Measurements from ENCODE around the gene FAM177A1. TPM values are rescaled to one million over a fixed set of nuclear protein-coding genes. Genes with fewer than 3 reads are reported as not detected.
"Not testable (repeated sequence)": the region's sequence is repeated elsewhere in the genome, so short reads cannot be mapped to it uniquely, and the experiment has no call there.

The FAM177A1 gene
- total and polyA plus RNA-seq, 2 donors (not counting 3 experiments of a cell fraction or from before 2014, with no cell fraction given): 19.9 to 64.1 TPM

DNA sequence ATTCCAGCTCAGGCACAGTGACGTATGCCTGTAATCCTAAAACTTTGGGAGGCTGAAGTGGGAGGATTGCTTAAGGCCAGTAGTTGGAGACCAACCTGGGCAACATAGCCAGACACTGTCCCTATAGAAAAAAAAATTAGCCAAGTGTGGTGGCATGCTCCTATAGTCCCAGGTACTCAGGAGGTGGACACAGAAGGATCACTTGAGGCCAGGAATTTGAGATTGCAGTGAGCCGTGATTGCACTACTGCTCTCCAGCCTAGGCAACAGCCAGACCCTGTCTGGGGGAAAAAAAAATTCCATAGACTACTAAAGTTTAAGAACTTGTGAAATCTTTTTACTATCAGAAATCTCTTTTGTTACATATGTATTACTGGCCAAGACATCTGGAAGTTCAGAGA is 6.6 kb downstream of the FAM177A1 start:
- Histone ChIP-seq H3K9me1 (replicated peaks; ENCODE audit: control insufficient read depth, extremely low read depth, insufficient read depth, low read length) (no peaks in the 10 kb centered on the region), H3K9me3 (replicated peaks; ENCODE audit: control insufficient read depth, insufficient read depth, low read length) (no peaks in the 10 kb centered on the region), H3K27ac (ENCODE audit: insufficient read depth, low read depth, low read length) (no peak overlapping the region), H3K9ac (replicated peaks; ENCODE audit: extremely low read depth, insufficient read depth, low read length) (no peak overlapping the region), H3K27me3 (ENCODE audit: control insufficient read depth in 2 of 2, insufficient read depth in 2 of 2, low read length in 2 of 2) (no peaks in the 10 kb centered on the region), H3K4me1 (ENCODE audit: control insufficient read depth, extremely low read depth, insufficient read depth, low read length) (peaks cover 14% of the 10 kb centered on the region), H3K4me2 (ENCODE audit: insufficient read depth, low read length) (no peak overlapping the region), H3K4me3 (replicated peaks in 1 of 3; ENCODE audit: insufficient read depth in 1 of 3, low read depth in 1 of 3, low read length in 3 of 3) (no peak overlapping the region), H3K79me2 (ENCODE audit: control insufficient read depth, insufficient read depth, low read length) (peaks cover 8% of the 10 kb centered on the region), H3K36me3 (ENCODE audit: control insufficient read depth in 2 of 2, extremely low read depth in 1 of 2, insufficient read depth in 2 of 2, low read length in 2 of 2) (no peaks in the 10 kb centered on the region), H2AFZ (ENCODE audit: low read depth, low read length) (no peak overlapping the region), H4K20me1 (replicated peaks; ENCODE audit: control insufficient read depth, extremely low read depth, insufficient read depth, low read length) (no peaks in the 10 kb centered on the region)
- FAIRE-seq: no peak
- no TSS peak for BruUV-seq (replicated peaks)
- CTCF ChIA-PET: no interaction called here
- POLR2A ChIA-PET: no interaction called here
- DNase-seq (ENCODE audit: low read depth, low spot score): no peak
- TF ChIP-seq POLR2A (IDR thresholded peaks at IDR 0.05; ENCODE audit: low read depth, low read length) (no peak), POLR2AphosphoS5 (IDR thresholded peaks at IDR 0.05; ENCODE audit: insufficient read depth, low read depth, low read length) (no peak), FOS (IDR thresholded peaks at IDR 0.05; ENCODE audit: borderline replicate concordance, insufficient read depth, low read length) (no peak), EZH2 (IDR thresholded peaks at IDR 0.05; ENCODE audit: borderline replicate concordance, low read depth, low read length, severe bottlenecking) (no peak), JUN (IDR thresholded peaks at IDR 0.05; ENCODE audit: borderline replicate concordance, insufficient read depth, insufficient read length, low read depth) (no peak), GATA2 (IDR thresholded peaks at IDR 0.05; ENCODE audit: insufficient read depth, insufficient read length, low read depth, low read length) (no peak), MYC (IDR thresholded peaks at IDR 0.05; ENCODE audit: low read depth, low read length) (no peak)
- TF ChIP-seq, protein P1, sequence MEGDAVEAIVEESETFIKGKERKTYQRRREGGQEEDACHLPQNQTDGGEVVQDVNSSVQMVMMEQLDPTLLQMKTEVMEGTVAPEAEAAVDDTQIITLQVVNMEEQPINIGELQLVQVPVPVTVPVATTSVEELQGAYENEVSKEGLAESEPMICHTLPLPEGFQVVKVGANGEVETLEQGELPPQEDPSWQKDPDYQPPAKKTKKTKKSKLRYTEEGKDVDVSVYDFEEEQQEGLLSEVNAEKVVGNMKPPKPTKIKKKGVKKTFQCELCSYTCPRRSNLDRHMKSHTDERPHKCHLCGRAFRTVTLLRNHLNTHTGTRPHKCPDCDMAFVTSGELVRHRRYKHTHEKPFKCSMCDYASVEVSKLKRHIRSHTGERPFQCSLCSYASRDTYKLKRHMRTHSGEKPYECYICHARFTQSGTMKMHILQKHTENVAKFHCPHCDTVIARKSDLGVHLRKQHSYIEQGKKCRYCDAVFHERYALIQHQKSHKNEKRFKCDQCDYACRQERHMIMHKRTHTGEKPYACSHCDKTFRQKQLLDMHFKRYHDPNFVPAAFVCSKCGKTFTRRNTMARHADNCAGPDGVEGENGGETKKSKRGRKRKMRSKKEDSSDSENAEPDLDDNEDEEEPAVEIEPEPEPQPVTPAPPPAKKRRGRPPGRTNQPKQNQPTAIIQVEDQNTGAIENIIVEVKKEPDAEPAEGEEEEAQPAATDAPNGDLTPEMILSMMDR (IDR thresholded peaks at IDR 0.05; ENCODE audit: extremely low read depth in 1 of 2, insufficient read depth in 1 of 2, low read depth in 1 of 2, low read length in 2 of 2): no peak
- TF ChIP-seq, protein P2, sequence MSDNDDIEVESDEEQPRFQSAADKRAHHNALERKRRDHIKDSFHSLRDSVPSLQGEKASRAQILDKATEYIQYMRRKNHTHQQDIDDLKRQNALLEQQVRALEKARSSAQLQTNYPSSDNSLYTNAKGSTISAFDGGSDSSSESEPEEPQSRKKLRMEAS (IDR thresholded peaks at IDR 0.05; ENCODE audit: insufficient read depth, insufficient read length): no peak
- dilution Hi-C loops (cut with MboI; ENCODE audit: extremely low pct_ligation_motif_present, low sequenced_read_pairs) (no loop called here), intact Hi-C loops (cut with micrococcal nuclease) (no loop called here)

DNA sequence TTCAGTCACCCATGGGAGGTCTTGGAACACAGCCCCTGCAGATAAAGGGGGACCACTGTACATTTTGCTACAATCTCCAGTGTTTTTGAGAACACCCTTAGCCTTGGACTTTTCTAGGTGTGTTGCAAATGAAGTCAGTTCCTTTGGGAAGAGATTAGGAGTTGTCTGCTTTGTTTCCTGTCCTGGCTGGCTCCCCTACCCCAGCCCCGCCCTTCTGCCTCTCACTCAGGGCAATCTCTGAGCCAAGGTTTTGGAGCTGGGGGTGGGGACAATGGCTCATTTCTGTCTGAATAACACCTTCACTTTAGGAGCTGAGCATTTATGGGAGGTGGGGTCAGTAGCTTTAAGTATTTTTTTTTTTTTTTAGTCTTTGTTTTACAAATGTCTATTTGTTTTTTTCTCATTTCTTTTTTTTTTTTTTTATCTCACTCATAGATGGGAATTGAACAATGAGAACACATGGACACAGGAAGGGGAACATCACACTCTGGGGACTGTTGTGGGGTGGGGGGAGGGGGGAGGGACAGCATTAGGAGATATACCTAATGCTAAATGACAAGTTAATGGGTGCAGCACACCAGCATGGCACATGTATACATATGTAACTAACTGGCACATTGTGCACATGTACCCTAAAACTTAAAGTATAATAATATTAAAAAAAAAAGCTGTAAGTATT is 15.2 kb downstream of the FAM177A1 start:
- dilution Hi-C loops (cut with MboI; ENCODE audit: extremely low pct_ligation_motif_present, low sequenced_read_pairs); H3K9me3 ChIP-seq (replicated peaks; ENCODE audit: control insufficient read depth, insufficient read depth, low read length); H3K9ac ChIP-seq (replicated peaks; ENCODE audit: extremely low read depth, insufficient read depth, low read length); H3K36me3 ChIP-seq (ENCODE audit: control insufficient read depth in 2 of 2, extremely low read depth in 1 of 2, insufficient read depth in 2 of 2, low read length in 2 of 2); H3K4me3 ChIP-seq (replicated peaks in 1 of 3; ENCODE audit: insufficient read depth in 1 of 3, low read depth in 1 of 3, low read length in 3 of 3); H3K79me2 ChIP-seq (ENCODE audit: control insufficient read depth, insufficient read depth, low read length); FAIRE-seq; H3K27ac ChIP-seq (ENCODE audit: insufficient read depth, low read depth, low read length); intact Hi-C loops (cut with micrococcal nuclease); POLR2A ChIA-PET; H3K9me1 ChIP-seq (replicated peaks; ENCODE audit: control insufficient read depth, extremely low read depth, insufficient read depth, low read length); DNase-seq (ENCODE audit: low read depth, low spot score); H3K4me1 ChIP-seq (ENCODE audit: control insufficient read depth, extremely low read depth, insufficient read depth, low read length); H4K20me1 ChIP-seq (replicated peaks; ENCODE audit: control insufficient read depth, extremely low read depth, insufficient read depth, low read length); H3K27me3 ChIP-seq (ENCODE audit: control insufficient read depth in 2 of 2, insufficient read depth in 2 of 2, low read length in 2 of 2); BruUV-seq (replicated peaks): not testable (repeated sequence)
- peak overlapping the region; percentile 44 for H2AFZ ChIP-seq (ENCODE audit: low read depth, low read length)
- H3K4me2 ChIP-seq (ENCODE audit: insufficient read depth, low read length): peak overlapping the region; percentile 17
- CTCF ChIA-PET: interaction anchor here (0.6 to 1.4 kb wide), 3 partner anchors 10 to 806 kb away, joined by 3 to 5 read pairs (median 3); no protein-coding TSS in a partner anchor

Data from endothelial cell of umbilical vein (primary cell).